DOHH2 (cell line): ENCODE measurements around the gene LRRC40.
"Not testable (repeated sequence)": the region's sequence is repeated elsewhere in the genome, so short reads cannot be mapped to it uniquely, and the experiment has no call there.

Experiments used
- H3F3A ChIP-seq: fragments of 200-600 bp; sonication (generic), shearing (Covaris generic); 2 replicates; pipeline ENCODE4 v1.6.0; 2016; ENCODE audit warnings: antibody characterized with exemption, mild to moderate bottlenecking; ENCODE audit not compliant: control insufficient read depth, insufficient read depth
- H3K27ac ChIP-seq: fragments of 200-600 bp; sonication (generic); 2 replicates; pipeline ENCODE4 v1.5.1; 2014; ENCODE audit warnings: low read depth, mild to moderate bottlenecking, low read length, moderate library complexity
- H3K27me3 ChIP-seq: fragments of 200-600 bp; sonication (generic); 2 replicates; pipeline ENCODE4 v1.6.1; 2014; ENCODE audit warnings: mild to moderate bottlenecking, low read length, mixed read lengths; ENCODE audit not compliant: control insufficient read depth
- H3K36me3 ChIP-seq: fragments of 200-600 bp; sonication (generic); 2 replicates; pipeline ENCODE4 v1.6.1; 2014; ENCODE audit warnings: mild to moderate bottlenecking, low read length, moderate library complexity, mixed read lengths; ENCODE audit not compliant: control insufficient read depth
- H3K4me1 ChIP-seq: fragments of 200-600 bp; sonication (generic); 2 replicates; pipeline ENCODE4 v1.6.1; 2014; ENCODE audit warnings: mild to moderate bottlenecking, low read length, mixed read lengths; ENCODE audit not compliant: control insufficient read depth
- H3K4me2 ChIP-seq: fragments of 200-600 bp; sonication (generic); 2 replicates; pipeline ENCODE4 v1.6.0; 2014; ENCODE audit warnings: mild to moderate bottlenecking, low read length, moderate library complexity
- H3K4me3 ChIP-seq: fragments of 200-600 bp; sonication (generic); 2 replicates; pipeline ENCODE4 v1.5.1; 2014; ENCODE audit warnings: mild to moderate bottlenecking, low read length, mixed read lengths
- H3K79me2 ChIP-seq: fragments of 200-600 bp; sonication (generic); 2 replicates; pipeline ENCODE4 v1.6.1; 2014; ENCODE audit warnings: mild to moderate bottlenecking, low read length, mixed read lengths; ENCODE audit not compliant: control insufficient read depth
- H3K9me2 ChIP-seq: fragments of 200-600 bp; sonication (generic); replicated peaks from 2 replicates; pipeline ENCODE4 v1.6.1; 2014; ENCODE audit warnings: mild to moderate bottlenecking, low read length, mixed read lengths; ENCODE audit not compliant: control insufficient read depth
- H3K9me3 ChIP-seq: fragments of 200-600 bp; sonication (generic); 2 replicates; pipeline ENCODE4 v1.6.1; 2014; ENCODE audit warnings: antibody characterized with exemption, low read length, mixed read lengths; ENCODE audit not compliant: control insufficient read depth, insufficient read depth
- H4K20me1 ChIP-seq: fragments of 200-600 bp; sonication (generic); 2 replicates; pipeline ENCODE4 v1.6.0; 2014; ENCODE audit warnings: low read depth, mild to moderate bottlenecking, antibody characterized with exemption, low read length, moderate library complexity; ENCODE audit not compliant: control insufficient read depth, insufficient read depth
- EZH2phosphoT487 ChIP-seq: fragments of 200-600 bp; sonication (generic); IDR thresholded peaks from 2 replicates; pipeline ENCODE4 v1.6.1; 2017; ENCODE audit warnings: borderline replicate concordance, mild to moderate bottlenecking, antibody characterized with exemption, low read length, moderate library complexity, mixed read lengths
- TF ChIP-seq, protein P1 (sequence below): fragments of 200-600 bp; sonication (generic); IDR thresholded peaks from one replicate; pipeline ENCODE4 v1.5.1; 2014; ENCODE audit warnings: antibody characterized with exemption, mild to moderate bottlenecking, low read depth, low read length; ENCODE audit not compliant: poor library complexity, severe bottlenecking

The LRRC40 gene

GRCh38 chr1:70190180-70190579, 15.2 kb downstream of the LRRC40 start:
- Histone ChIP-seq H3K4me1 (no peaks in the 10 kb centered on the region), H3K79me2 (peaks cover 70% of the 10 kb centered on the region), H3K27ac (no peak overlapping the region), H3K9me2 (no peaks in the 10 kb centered on the region), H3F3A (no peaks in the 10 kb centered on the region), H3K27me3 (no peaks in the 10 kb centered on the region), H3K9me3 (no peaks in the 10 kb centered on the region), H4K20me1 (0 out of 2 replicates have a peak, but pooled peaks cover 5% of the 10 kb centered on the region), H3K36me3 (peaks cover 24% of the 10 kb centered on the region), H3K4me2 (no peak overlapping the region), H3K4me3 (no peak overlapping the region)
- TF ChIP-seq, protein P1, sequence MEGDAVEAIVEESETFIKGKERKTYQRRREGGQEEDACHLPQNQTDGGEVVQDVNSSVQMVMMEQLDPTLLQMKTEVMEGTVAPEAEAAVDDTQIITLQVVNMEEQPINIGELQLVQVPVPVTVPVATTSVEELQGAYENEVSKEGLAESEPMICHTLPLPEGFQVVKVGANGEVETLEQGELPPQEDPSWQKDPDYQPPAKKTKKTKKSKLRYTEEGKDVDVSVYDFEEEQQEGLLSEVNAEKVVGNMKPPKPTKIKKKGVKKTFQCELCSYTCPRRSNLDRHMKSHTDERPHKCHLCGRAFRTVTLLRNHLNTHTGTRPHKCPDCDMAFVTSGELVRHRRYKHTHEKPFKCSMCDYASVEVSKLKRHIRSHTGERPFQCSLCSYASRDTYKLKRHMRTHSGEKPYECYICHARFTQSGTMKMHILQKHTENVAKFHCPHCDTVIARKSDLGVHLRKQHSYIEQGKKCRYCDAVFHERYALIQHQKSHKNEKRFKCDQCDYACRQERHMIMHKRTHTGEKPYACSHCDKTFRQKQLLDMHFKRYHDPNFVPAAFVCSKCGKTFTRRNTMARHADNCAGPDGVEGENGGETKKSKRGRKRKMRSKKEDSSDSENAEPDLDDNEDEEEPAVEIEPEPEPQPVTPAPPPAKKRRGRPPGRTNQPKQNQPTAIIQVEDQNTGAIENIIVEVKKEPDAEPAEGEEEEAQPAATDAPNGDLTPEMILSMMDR, result no peak
- TF ChIP-seq EZH2phosphoT487, result no peak

DNA sequence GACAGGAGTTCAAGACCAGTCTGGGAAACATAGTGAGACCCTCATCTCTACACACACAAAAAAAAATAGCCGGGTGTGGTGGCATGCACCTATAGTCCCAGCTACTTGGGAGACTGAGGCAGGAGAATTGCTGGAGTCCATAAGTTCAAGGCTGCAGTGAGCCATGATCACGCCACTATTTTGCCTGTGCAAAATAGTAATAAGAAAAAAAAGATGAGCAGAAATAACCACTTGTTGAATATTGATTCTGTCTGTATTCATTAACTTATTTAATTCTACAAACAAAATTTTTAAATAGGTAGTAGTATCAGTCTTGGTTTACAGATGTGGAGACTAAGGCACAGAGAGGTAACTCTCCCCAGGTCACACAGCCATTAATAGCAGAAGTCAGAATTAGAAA, 16.9 kb downstream of the LRRC40 start:
- H3K27ac ChIP-seq, result no peak overlapping the region
- H3F3A ChIP-seq, result no peaks in the 10 kb centered on the region
- peaks cover 53% of the 10 kb centered on the region for H3K79me2 ChIP-seq
- H3K9me3 ChIP-seq, result no peaks in the 10 kb centered on the region
- H3K4me3 ChIP-seq, result no peak overlapping the region
- H3K27me3 ChIP-seq, result no peaks in the 10 kb centered on the region
- no peak for TF ChIP-seq EZH2phosphoT487
- TF ChIP-seq, protein P1, result no peak
- H3K9me2 ChIP-seq, result no peaks in the 10 kb centered on the region
- H4K20me1 ChIP-seq, result 0 out of 2 replicates have a peak, but pooled peaks cover 5% of the 10 kb centered on the region
- H3K4me1 ChIP-seq, result no peaks in the 10 kb centered on the region
- peaks cover 31% of the 10 kb centered on the region for H3K36me3 ChIP-seq
- H3K4me2 ChIP-seq, result no peak overlapping the region

GRCh38 chr1:70185181-70185580, 20.2 kb downstream of the LRRC40 start:
- not testable (repeated sequence) for H4K20me1 ChIP-seq, H3F3A ChIP-seq, H3K27ac ChIP-seq, H3K4me3 ChIP-seq, H3K4me1 ChIP-seq, H3K9me3 ChIP-seq, H3K4me2 ChIP-seq, H3K9me2 ChIP-seq, H3K27me3 ChIP-seq
- H3K36me3 ChIP-seq, result peaks cover 45% of the 10 kb centered on the region
- peaks cover 23% of the 10 kb centered on the region for H3K79me2 ChIP-seq

GRCh38 chr1:70171512-70171911, 33.9 kb downstream of the LRRC40 start:
- Histone ChIP-seq H3K79me2 (no peaks in the 10 kb centered on the region), H3K9me3 (no peaks in the 10 kb centered on the region), H4K20me1 (no peaks in the 10 kb centered on the region), H3K4me2 (no peak overlapping the region), H3K36me3 (peaks cover 19% of the 10 kb centered on the region), H3K27me3 (no peaks in the 10 kb centered on the region), H3K4me1 (no peaks in the 10 kb centered on the region), H3F3A (no peaks in the 10 kb centered on the region), H3K9me2 (no peaks in the 10 kb centered on the region), H3K4me3 (no peak overlapping the region), H3K27ac (no peak overlapping the region)
- no peak for TF ChIP-seq EZH2phosphoT487
- TF ChIP-seq, protein P1, result no peak
